Stimulated activated CD4-positive, alpha-beta T cell treated with anti-CD3 and anti-CD28 coated beads, Interleukin-4, amount 100 ng/mL, for 4 hours (primary cell): Measurements from ENCODE around the gene DDX17.

Experiments used
- DNase-seq, 2 experiments: peaks; one replicate each; pipeline ENCODE4 v3.0.0-alpha.2; 2020

The DDX17 gene

GRCh38 chr22:38465673-38466490, 40.2 kb downstream of the DDX17 start:
- no peak for DNase-seq

GRCh38 chr22:38464992-38465672, 41.0 kb downstream of the DDX17 start:
- no peak for DNase-seq

GRCh38 chr22:38462960-38463784, 42.9 kb downstream of the DDX17 start:
- no peak for DNase-seq

- peak; percentile 18 to 54 for DNase-seq
These were observed 44.6 kb downstream of the DDX17 start for GRCh38 chr22:38461414-38462081.

GRCh38 chr22:38461057-38461413, 45.1 kb downstream of the DDX17 start:
- no peak for DNase-seq

GRCh38 chr22:38460426-38460840, 45.7 kb downstream of the DDX17 start:
- no peak for DNase-seq

- DNase-seq = no peak
These were observed 49.0 kb downstream of the DDX17 start for GRCh38 chr22:38456841-38457699.

GRCh38 chr22:38456272-38456835, 49.8 kb downstream of the DDX17 start:
- no peak for DNase-seq

- DNase-seq = peak in 1 of 2 experiments; percentile 21
These were observed 50.4 kb downstream of the DDX17 start for GRCh38 chr22:38455530-38456271.

GRCh38 chr22:38455076-38455529, 51.0 kb downstream of the DDX17 start, which contains the start of gene KCNJ4:
KCNJ4 (minus strand) TSS chr22:38455199; CDS start chr22:38428132, 27,067 bp downstream.
- no peak for DNase-seq

GRCh38 chr22:38454353-38455075, 51.6 kb downstream of the DDX17 start:
- no peak for DNase-seq

GRCh38 chr22:38453996-38454352, 52.1 kb downstream of the DDX17 start:
- no peak for DNase-seq

- no peak for DNase-seq
These were observed 52.9 kb downstream of the DDX17 start for GRCh38 chr22:38453066-38453672.

- DNase-seq = no peak
These were observed 53.6 kb downstream of the DDX17 start for GRCh38 chr22:38452373-38453065.

GRCh38 chr22:38451864-38452263, 54.2 kb downstream of the DDX17 start:
- DNase-seq = no peak

GRCh38 chr22:38451404-38451803, 54.7 kb downstream of the DDX17 start:
- no peak for DNase-seq

GRCh38 chr22:38450234-38450797, 55.8 kb downstream of the DDX17 start:
- no peak for DNase-seq

- DNase-seq = no peak
These were observed 56.3 kb downstream of the DDX17 start for GRCh38 chr22:38449776-38450175.
